H1 (cell line): ENCODE results near the gene NOXO1. TPM values are rescaled to one million over a fixed set of nuclear protein-coding genes. Genes with fewer than 3 reads are reported as not detected.

Experiments used
- CTCF ChIA-PET: fragments of 300-600 bp; sonication (Branson Sonifier 250); formaldehyde crosslinking; loops from one replicate; lab custom pipeline; 2021; ENCODE audit not compliant: partially characterized antibody; lab: Charles Lee
- POLR2A ChIA-PET: fragments of 300-600 bp; sonication (Branson Sonifier 250); formaldehyde crosslinking; loops from one replicate; lab custom pipeline; 2021; ENCODE audit warnings: inconsistent platforms; ENCODE audit not compliant: partially characterized antibody; lab: Charles Lee
- DNase-seq, 2 experiments: peaks; one replicate each; pipeline versions ENCODE4 v3.0.0 to v3.0.0-alpha.2; 2010 to 2022; ENCODE audit warnings: low spot score in 2 of 2, low read depth in 1 of 2, mixed read lengths in 1 of 2
- FAIRE-seq: peaks from 2 replicates; lab custom pipeline; 2011; peaks lifted over from hg19 to GRCh38; lab: Jason Lieb, UNC
- H2AFZ ChIP-seq: 2 replicates; pipeline ENCODE4 v1.8.1; 2012; ENCODE audit warnings: low read length, inconsistent platforms
- H2AK5ac ChIP-seq: 2 replicates; pipeline ENCODE4 v1.6.1; 2013; ENCODE audit warnings: low read depth, low read length
- H2BK120ac ChIP-seq: replicated peaks from 2 replicates; pipeline ENCODE3; 2013; ENCODE audit warnings: low read depth, low read length, inconsistent platforms
- H2BK12ac ChIP-seq: 2 replicates; pipeline ENCODE4 v1.6.1; 2013; ENCODE audit warnings: low read depth, low read length
- H2BK15ac ChIP-seq: 2 replicates; pipeline ENCODE4 v1.6.1; 2013; ENCODE audit warnings: low read length
- H2BK20ac ChIP-seq: 2 replicates; pipeline ENCODE4 v1.6.1; 2013; ENCODE audit warnings: low read length
- H2BK5ac ChIP-seq: 2 replicates; pipeline ENCODE4 v1.6.1; 2013; ENCODE audit warnings: low read depth, low read length
- H3K14ac ChIP-seq: 2 replicates; pipeline ENCODE4 v1.6.1; 2013; ENCODE audit warnings: inconsistent platforms; ENCODE audit not compliant: insufficient read length
- H3K18ac ChIP-seq: 2 replicates; pipeline ENCODE4 v1.6.1; 2013; ENCODE audit warnings: low read length; ENCODE audit errors: extremely low read depth
- H3K23ac ChIP-seq: 2 replicates; pipeline ENCODE4 v1.6.1; 2013; ENCODE audit warnings: inconsistent platforms; ENCODE audit not compliant: insufficient read length
- H3K23me2 ChIP-seq: 2 replicates; pipeline ENCODE4 v1.6.1; 2013; ENCODE audit warnings: low read depth, low read length
- H3K27ac ChIP-seq: 2 replicates; pipeline ENCODE4 v1.6.1; 2011; ENCODE audit warnings: low read depth, low read length, inconsistent platforms
- H3K27me3 ChIP-seq, 4 experiments: replicated peaks in 1 of 4; 1 replicate in 1 of 4; 2 replicates in 3 of 4; pipeline versions ENCODE4 v1.6.1 to v1.8.1; 2011 to 2013; ENCODE audit warnings: low read length in 3 of 4, mild to moderate bottlenecking in 3 of 4, inconsistent platforms in 2 of 4, mixed read lengths in 2 of 4, moderate library complexity in 1 of 4; ENCODE audit not compliant: control insufficient read depth in 3 of 4, insufficient read depth in 3 of 4; ENCODE audit errors: extremely low read depth in 1 of 4
- H3K36me3 ChIP-seq, 4 experiments: 2 replicates each; pipeline versions ENCODE4 v1.6.1 to v1.8.1; 2011 to 2013; ENCODE audit warnings: mild to moderate bottlenecking in 4 of 4, low read length in 3 of 4, moderate library complexity in 2 of 4, control low read depth in 1 of 4, inconsistent platforms in 1 of 4; ENCODE audit not compliant: insufficient read depth in 4 of 4, control insufficient read depth in 2 of 4
- H3K4ac ChIP-seq: replicated peaks from 2 replicates; pipeline ENCODE3; 2013; ENCODE audit warnings: low read length, low read depth, mixed read lengths, inconsistent platforms; ENCODE audit not compliant: insufficient read length
- H3K4me1 ChIP-seq, 4 experiments: replicated peaks in 1 of 4; 1 replicate in 1 of 4; 2 replicates in 3 of 4; pipeline versions ENCODE4 v1.6.1 to v1.8.1; 2011 to 2013; ENCODE audit warnings: low read length in 3 of 4, inconsistent platforms in 2 of 4, mixed read lengths in 1 of 4; ENCODE audit not compliant: insufficient read depth in 4 of 4, control insufficient read depth in 3 of 4
- H3K4me2 ChIP-seq, 2 experiments: 2 replicates each; pipeline versions ENCODE4 v1.6.1 to v1.8.1; 2011 to 2013; ENCODE audit warnings: low read depth in 2 of 2, low read length in 2 of 2, control low read depth in 1 of 2, inconsistent platforms in 1 of 2, mild to moderate bottlenecking in 1 of 2; ENCODE audit not compliant: insufficient read depth in 1 of 2
- H3K4me3 ChIP-seq, 4 experiments: fragments of 200-600, 300-600 bp in 1 of 4; sonication (generic), shearing (Covaris generic), sonication (Bioruptor Twin) in 1 of 4; 2 replicates each; pipeline versions ENCODE4 v1.5.1 to v1.8.1; 2011 to 2016; ENCODE audit warnings: low read length in 4 of 4, low read depth in 3 of 4, control low read depth in 2 of 4, inconsistent platforms in 2 of 4, mild to moderate bottlenecking in 2 of 4, mixed read lengths in 1 of 4, moderate library complexity in 1 of 4; ENCODE audit not compliant: insufficient read depth in 2 of 4; ENCODE audit errors: extremely low read depth in 1 of 4
- H3K56ac ChIP-seq: replicated peaks from 2 replicates; pipeline ENCODE3; 2013; ENCODE audit warnings: low read depth, mild to moderate bottlenecking, mixed read lengths, low read length, inconsistent platforms; ENCODE audit not compliant: insufficient read length
- H3K79me1 ChIP-seq: 2 replicates; pipeline ENCODE4 v1.6.1; 2013; ENCODE audit warnings: low read depth, low read length, control low read depth
- H3K79me2 ChIP-seq, 2 experiments: 2 replicates each; pipeline versions ENCODE4 v1.6.1 to v1.8.1; 2012 to 2013; ENCODE audit warnings: low read length in 2 of 2, mild to moderate bottlenecking in 2 of 2, inconsistent platforms in 1 of 2; ENCODE audit not compliant: insufficient read depth in 2 of 2, control insufficient read depth in 1 of 2
- H3K9ac ChIP-seq, 4 experiments: replicated peaks in 1 of 4; 1 replicate in 1 of 4; 2 replicates in 3 of 4; pipeline versions ENCODE4 v1.6.1 to v1.8.1; 2011 to 2013; ENCODE audit warnings: low read depth in 3 of 4, low read length in 3 of 4, control low read depth in 2 of 4, mild to moderate bottlenecking in 2 of 4, moderate library complexity in 2 of 4, inconsistent platforms in 1 of 4; ENCODE audit errors: extremely low read depth in 1 of 4
- H3K9me3 ChIP-seq, 2 experiments: 2 replicates each; pipeline versions ENCODE4 v1.6.1 to v1.8.1; 2012 to 2013; ENCODE audit warnings: mild to moderate bottlenecking in 2 of 2, moderate library complexity in 2 of 2, control low read depth in 1 of 2, inconsistent platforms in 1 of 2, low read depth in 1 of 2, low read length in 1 of 2, mixed read lengths in 1 of 2; ENCODE audit not compliant: insufficient read depth in 2 of 2
- H4K20me1 ChIP-seq, 2 experiments: replicated peaks in 1 of 2; 2 replicates each; pipeline versions ENCODE3 to v1.8.1; 2011 to 2013; ENCODE audit warnings: inconsistent platforms in 2 of 2, low read length in 2 of 2, mild to moderate bottlenecking in 1 of 2; ENCODE audit not compliant: insufficient read depth in 2 of 2, control insufficient read depth in 1 of 2
- H4K5ac ChIP-seq: 2 replicates; pipeline ENCODE4 v1.6.1; 2013; ENCODE audit warnings: low read length, low read depth, mixed read lengths, inconsistent platforms; ENCODE audit not compliant: insufficient read length
- H4K8ac ChIP-seq: 2 replicates; pipeline ENCODE4 v1.8.0; 2013; ENCODE audit warnings: mild to moderate bottlenecking, moderate library complexity, low read length, inconsistent platforms; ENCODE audit not compliant: insufficient read depth; ENCODE audit errors: extremely low read depth
- H4K91ac ChIP-seq: replicated peaks from 2 replicates; pipeline ENCODE3; 2013; ENCODE audit warnings: low read length, mixed read lengths, inconsistent platforms; ENCODE audit not compliant: insufficient read length
- EGR1 ChIP-seq: IDR thresholded peaks from 2 replicates; pipeline ENCODE4 v1.6.1; 2011; ENCODE audit warnings: low read depth, low read length, borderline replicate concordance
- HDAC6 ChIP-seq: IDR thresholded peaks from one replicate; pipeline ENCODE4 v1.7.1; 2012; ENCODE audit warnings: low read depth, mild to moderate bottlenecking, inconsistent platforms, low read length, moderate library complexity
- NANOG ChIP-seq: IDR thresholded peaks from 2 replicates; pipeline ENCODE4 v1.6.1; 2011; ENCODE audit warnings: low read length, low read depth, mild to moderate bottlenecking, inconsistent platforms; ENCODE audit not compliant: insufficient read depth, poor library complexity, severe bottlenecking
- POU5F1 ChIP-seq: IDR thresholded peaks from 2 replicates; pipeline ENCODE4 v1.6.1; 2011; ENCODE audit warnings: low read depth, mild to moderate bottlenecking, low read length, moderate library complexity
- RBBP5 ChIP-seq: IDR thresholded peaks from 2 replicates; pipeline ENCODE4 v1.7.1; 2012; ENCODE audit warnings: low read depth, mild to moderate bottlenecking, inconsistent platforms, low read length, moderate library complexity, borderline replicate concordance
- SIN3A ChIP-seq, 2 experiments: IDR thresholded peaks in 1 of 2; conservative IDR thresholded peaks in 1 of 2; 2 replicates each; pipeline ENCODE4 v1.6.1; 2011 to 2012; ENCODE audit warnings: low read length in 2 of 2, improper control_type of control experiment in 1 of 2, low read depth in 1 of 2, mild to moderate bottlenecking in 1 of 2
- TAF7 ChIP-seq: optimal IDR thresholded peaks from 2 replicates; pipeline ENCODE3; 2011; ENCODE audit warnings: low read depth, mild to moderate bottlenecking, inconsistent platforms, low read length, moderate library complexity, borderline replicate concordance
- TCF12 ChIP-seq: IDR thresholded peaks from 2 replicates; pipeline ENCODE4 v1.6.1; 2011; ENCODE audit warnings: low read depth, mild to moderate bottlenecking, low read length
- WGBS, 2 experiments: shearing (Covaris generic) in 1 of 2; methylation state at CpG; one replicate each; pipeline versions ENCODE4 v1.1.6 to v1.1.7; 2013 to 2015; ENCODE audit warnings: low lambda C conversion rate in 2 of 2, mixed read lengths in 2 of 2, inconsistent platforms in 1 of 2, low coverage in 1 of 2, missing lambda C conversion rate in 1 of 2; ENCODE audit not compliant: insufficient replicate concordance in 2 of 2, insufficient coverage in 1 of 2, insufficient read length in 1 of 2; ENCODE audit errors: extremely low coverage in 1 of 2, missing lambda C conversion rate in 1 of 2; 5-methylcytosine and 5-hydroxymethylcytosine counted together
- polyA plus RNA-seq, 7 experiments: library from polyadenylated mRNA; depleted of rRNA in 3 of 7; stranded (reverse) in 5 of 7; unstranded in 2 of 7; fragments of >200 nt in 5 of 7; fragments of 200-250 nt in 2 of 7; gene quantifications; 1 replicate in 5 of 7; 2 replicates in 1 of 7; 4 replicates in 1 of 7; pipeline versions ENCODE4 v1.2.1 to v1.2.3, GENCODE V29; 2011 to 2013; ENCODE audit warnings: missing spikeins in 2 of 7, mixed read lengths in 2 of 7
- total RNA-seq: library from RNA; stranded (reverse); fragmentation: NEBNext Ultra II Directional; extraction: Animal tissue kit (Norgen Biotek cat#: 25700); gene quantifications from 2 replicates; pipeline ENCODE4 v1.2.1, GENCODE V29; 2021
- TF ChIP-seq, protein P1 (sequence below): IDR thresholded peaks from 2 replicates; pipeline ENCODE4 v1.6.1; 2012; ENCODE audit warnings: inconsistent platforms
- TF ChIP-seq, protein P2 (sequence below): IDR thresholded peaks from 2 replicates; pipeline ENCODE4 v1.6.1; 2012; ENCODE audit warnings: low read length, inconsistent platforms

NOXO1 gene
- total and polyA plus RNA-seq, 2 of the 8 experiments (the other 6 are each of a cell fraction or from before 2014, with no cell fraction given): 1.3 to 2.5 TPM

DNA sequence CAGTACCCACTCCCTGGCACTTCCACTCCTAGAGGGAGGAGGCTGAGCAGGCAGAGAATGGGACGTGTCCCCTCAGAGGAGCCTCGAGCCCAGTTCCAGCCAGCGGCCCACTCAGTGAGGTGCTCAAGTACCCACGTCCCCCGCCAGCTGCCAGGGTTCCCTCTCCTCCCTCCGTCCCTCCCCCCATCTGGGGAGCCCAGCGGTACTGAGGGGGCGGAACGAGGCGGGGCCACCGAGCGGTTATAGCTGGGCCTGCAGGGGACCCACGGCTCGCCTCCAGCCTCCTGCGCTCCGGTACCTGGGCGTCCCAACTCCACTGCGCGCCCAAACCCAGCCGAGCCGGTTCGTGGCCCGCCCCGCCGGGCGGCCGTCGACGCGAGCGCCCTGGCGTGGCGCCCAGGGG lies 38.2 kb upstream of the NOXO1 start, which contains the start of gene NPW:
Gene NPW (plus strand): TSS at position 268 of the 403 bp plus-strand sequence.
- peaks cover 22 to 38% (median 32%) of the 10 kb centered on the region in 4 experiments for H3K27me3 ChIP-seq
- H3K4me1 ChIP-seq: peaks cover 0 to 21% (median 8%) of the 10 kb centered on the region in 4 experiments; a peak in 5 of 7 replicates
- ChIA-PET CTCF (interaction anchor here (0.9 to 7.5 kb wide), 11 partner anchors 11 to 127 kb away, joined by 3 to 55 read pairs (median 5); no protein-coding TSS in a partner anchor), POLR2A (interaction anchor here (1.0 to 2.0 kb wide), 8 partner anchors 11 to 135 kb away, joined by 3 to 9 read pairs (median 5); partner anchors contain the start of genes RPS2 and TRAF7)
- peak within 1 kb of the TSS; percentile 71 to 79 for H3K4me2 ChIP-seq
- H3K9ac ChIP-seq: no peak within 1 kb of the TSS; a peak in 2 of 7 replicates
- peak within 1 kb of the TSS; percentile 46 for H4K8ac ChIP-seq
- H2AK5ac ChIP-seq: no peak within 1 kb of the TSS
- H3K79me1 ChIP-seq: no peaks in the 10 kb centered on the region
- DNase-seq (peak in 1 of 2 experiments; percentile 78), FAIRE-seq (no peak)
- no peaks in the 10 kb centered on the region for H3K9me3 ChIP-seq
- H3K27ac ChIP-seq: no peak within 1 kb of the TSS
- H4K20me1 ChIP-seq: no peaks in the 10 kb centered on the region
- H3K18ac ChIP-seq: peak within 1 kb of the TSS; percentile 3; the same call in 1 of the 2 replicates
- WGBS, 2 experiments: 5% methylated on average over 20 of the region's 33 CpGs; no CpG with 5 or more reads in 1 of the 2 experiments
- H4K5ac ChIP-seq: no peak within 1 kb of the TSS
- H3K36me3 ChIP-seq: peaks cover 0 to 5% (median 0%) of the 10 kb centered on the region in 4 experiments; a peak in 1 of 8 replicates
- H2BK120ac ChIP-seq: no peak within 1 kb of the TSS
- no peak within 1 kb of the TSS for H3K56ac ChIP-seq
- no peak within 1 kb of the TSS; the same call in 1 of the 2 replicates for H2BK12ac ChIP-seq
- H3K79me2 ChIP-seq: no peaks in the 10 kb centered on the region
- H3K23me2 ChIP-seq: peaks cover 8% of the 10 kb centered on the region; the same call in 1 of the 2 replicates
- H3K14ac ChIP-seq: no peak within 1 kb of the TSS
- H3K4ac ChIP-seq: no peak within 1 kb of the TSS
- no peak within 1 kb of the TSS for H4K91ac ChIP-seq
- H2BK15ac ChIP-seq: no peak within 1 kb of the TSS
- H2AFZ ChIP-seq: peak within 1 kb of the TSS; percentile 6; the same call in 1 of the 2 replicates
- no peak within 1 kb of the TSS for H2BK20ac ChIP-seq
- no peak within 1 kb of the TSS for H2BK5ac ChIP-seq
- H3K4me3 ChIP-seq: peak within 1 kb of the TSS; percentile 21 to 59 (median 29); a peak in 7 of 8 replicates
- no peak within 1 kb of the TSS for H3K23ac ChIP-seq
- TF ChIP-seq HDAC6 (no peak), SIN3A (conservative IDR thresholded peaks at IDR 0.05 in 1 of 2, IDR thresholded peaks at IDR 0.05 in 1 of 2; ENCODE audit: low read depth in 1 of 2, low read length in 2 of 2) (no peak), EGR1 (peak; percentile 73; the same call in 1 of the 2 replicates), RBBP5 (0 out of 2 replicates have a peak, but pooled peaks have one; percentile 15), TCF12 (no peak), NANOG (no peak), TAF7 (no peak), POU5F1 (no peak)
- TF ChIP-seq, protein P1, sequence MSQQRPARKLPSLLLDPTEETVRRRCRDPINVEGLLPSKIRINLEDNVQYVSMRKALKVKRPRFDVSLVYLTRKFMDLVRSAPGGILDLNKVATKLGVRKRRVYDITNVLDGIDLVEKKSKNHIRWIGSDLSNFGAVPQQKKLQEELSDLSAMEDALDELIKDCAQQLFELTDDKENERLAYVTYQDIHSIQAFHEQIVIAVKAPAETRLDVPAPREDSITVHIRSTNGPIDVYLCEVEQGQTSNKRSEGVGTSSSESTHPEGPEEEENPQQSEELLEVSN: no peak
- TF ChIP-seq, protein P2, sequence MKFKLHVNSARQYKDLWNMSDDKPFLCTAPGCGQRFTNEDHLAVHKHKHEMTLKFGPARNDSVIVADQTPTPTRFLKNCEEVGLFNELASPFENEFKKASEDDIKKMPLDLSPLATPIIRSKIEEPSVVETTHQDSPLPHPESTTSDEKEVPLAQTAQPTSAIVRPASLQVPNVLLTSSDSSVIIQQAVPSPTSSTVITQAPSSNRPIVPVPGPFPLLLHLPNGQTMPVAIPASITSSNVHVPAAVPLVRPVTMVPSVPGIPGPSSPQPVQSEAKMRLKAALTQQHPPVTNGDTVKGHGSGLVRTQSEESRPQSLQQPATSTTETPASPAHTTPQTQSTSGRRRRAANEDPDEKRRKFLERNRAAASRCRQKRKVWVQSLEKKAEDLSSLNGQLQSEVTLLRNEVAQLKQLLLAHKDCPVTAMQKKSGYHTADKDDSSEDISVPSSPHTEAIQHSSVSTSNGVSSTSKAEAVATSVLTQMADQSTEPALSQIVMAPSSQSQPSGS: no peak
